Hepatocyte (in vitro differentiated cells): ENCODE results near the gene CMIP.

ENCODE experiments used
- EZH2 ChIP-seq: fragments of 200-600 bp; sonication (generic); IDR thresholded peaks from 2 replicates; pipeline ENCODE4 v1.6.1; 2016; ENCODE audit warnings: antibody characterized with exemption, mild to moderate bottlenecking, borderline replicate concordance
- TF ChIP-seq, protein P1 (sequence below): fragments of 200-600 bp; sonication (generic); IDR thresholded peaks from 2 replicates; pipeline ENCODE4 v1.5.1; 2016; ENCODE audit warnings: antibody characterized with exemption, mild to moderate bottlenecking; ENCODE audit not compliant: poor library complexity

GRCh38 chr16:81615411-81615810 is 170.8 kb downstream of the CMIP start:
- TF ChIP-seq, protein P1, sequence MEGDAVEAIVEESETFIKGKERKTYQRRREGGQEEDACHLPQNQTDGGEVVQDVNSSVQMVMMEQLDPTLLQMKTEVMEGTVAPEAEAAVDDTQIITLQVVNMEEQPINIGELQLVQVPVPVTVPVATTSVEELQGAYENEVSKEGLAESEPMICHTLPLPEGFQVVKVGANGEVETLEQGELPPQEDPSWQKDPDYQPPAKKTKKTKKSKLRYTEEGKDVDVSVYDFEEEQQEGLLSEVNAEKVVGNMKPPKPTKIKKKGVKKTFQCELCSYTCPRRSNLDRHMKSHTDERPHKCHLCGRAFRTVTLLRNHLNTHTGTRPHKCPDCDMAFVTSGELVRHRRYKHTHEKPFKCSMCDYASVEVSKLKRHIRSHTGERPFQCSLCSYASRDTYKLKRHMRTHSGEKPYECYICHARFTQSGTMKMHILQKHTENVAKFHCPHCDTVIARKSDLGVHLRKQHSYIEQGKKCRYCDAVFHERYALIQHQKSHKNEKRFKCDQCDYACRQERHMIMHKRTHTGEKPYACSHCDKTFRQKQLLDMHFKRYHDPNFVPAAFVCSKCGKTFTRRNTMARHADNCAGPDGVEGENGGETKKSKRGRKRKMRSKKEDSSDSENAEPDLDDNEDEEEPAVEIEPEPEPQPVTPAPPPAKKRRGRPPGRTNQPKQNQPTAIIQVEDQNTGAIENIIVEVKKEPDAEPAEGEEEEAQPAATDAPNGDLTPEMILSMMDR, result no peak
- TF ChIP-seq EZH2, result no peak
